ENCODE measurements around the gene STK39. TPM values are rescaled to one million over a fixed set of nuclear protein-coding genes. Genes with fewer than 3 reads are reported as not detected.

STK39 gene
- total and polyA plus RNA-seq, 9 of the 15 experiments (the other 6 are each of a cell fraction or from before 2014, with no cell fraction given): 0.19 to 0.76 (median 0.51) TPM

- in situ Hi-C loops (cut with MboI): no loop called here
- FAIRE-seq (no peak), DNase-seq (ENCODE audit: extremely low read depth in 1 of 4, low spot score in 3 of 4) (no peak), ATAC-seq (no peak)
- ChIA-PET CTCF (ENCODE audit: low intra/inter-chr PET ratio) (no interaction called here), POLR2A (interaction anchor here (1.5 kb wide), 1 partner anchor 13 kb away, joined by 4 read pairs; no protein-coding TSS in a partner anchor)
- no peak for TF ChIP-seq ZNF277 (CRISPR knock-in tag; IDR thresholded peaks at IDR 0.05; ENCODE audit: borderline replicate concordance)
- TF ChIP-seq POLR3A (IDR thresholded peaks at IDR 0.05; ENCODE audit: borderline replicate concordance, extremely low read depth, insufficient read depth, insufficient read length): no peak
- TF ChIP-seq TGIF2 (CRISPR knock-in tag; IDR thresholded peaks at IDR 0.05): no peak
- TF ChIP-seq SP1 (CRISPR knock-in tag; IDR thresholded peaks at IDR 0.05): no peak
- TF ChIP-seq MYBL2 (IDR thresholded peaks at IDR 0.05; ENCODE audit: low read depth): no peak
- no peak for TF ChIP-seq MYBL2 (CRISPR knock-in tag; IDR thresholded peaks at IDR 0.05; ENCODE audit: borderline replicate concordance)
- TF ChIP-seq CBX8 (IDR thresholded peaks at IDR 0.05; ENCODE audit: borderline replicate concordance, extremely low read depth, low read depth, low read length, poor library complexity, severe bottlenecking): no peak
- TF ChIP-seq NEUROD1 (IDR thresholded peaks at IDR 0.05; ENCODE audit: borderline replicate concordance, low read depth, low read length, partially characterized antibody): no peak
- TF ChIP-seq ZBTB2 (IDR thresholded peaks at IDR 0.05): no peak
- no peak for TF ChIP-seq PCBP2 (IDR thresholded peaks at IDR 0.05; ENCODE audit: low read depth, low read length, poor library complexity, severe bottlenecking)
- TF ChIP-seq HINFP (tag; conservative IDR thresholded peaks at IDR 0.05; ENCODE audit: low read depth): no peak
- TF ChIP-seq XRCC5 (IDR thresholded peaks at IDR 0.05; ENCODE audit: low read depth, low read length): no peak
- TF ChIP-seq HNRNPUL1 (IDR thresholded peaks at IDR 0.05; ENCODE audit: low read length): no peak
- no peaks in the 10 kb centered on the region for H3K79me2 ChIP-seq (ENCODE audit: control insufficient read depth, insufficient read depth, low read length)
- no peaks in the 10 kb centered on the region for H4K20me1 ChIP-seq (replicated peaks; ENCODE audit: control insufficient read depth, insufficient read depth, low read length)
- H2AFZ ChIP-seq (ENCODE audit: low read depth, low read length): no peak overlapping the region
- no peak overlapping the region for H3K27ac ChIP-seq (ENCODE audit: extremely low read depth, low read depth, low read length)
- no peaks in the 10 kb centered on the region for H3K9me1 ChIP-seq (ENCODE audit: control insufficient read depth, insufficient read depth, low read length)
- no peaks in the 10 kb centered on the region for H3K4me1 ChIP-seq (replicated peaks in 1 of 2; ENCODE audit: control insufficient read depth in 2 of 2, insufficient read depth in 2 of 2, low read length in 2 of 2)
- H3K4me3 ChIP-seq: no peak overlapping the region
- no TSS peak for BruUV-seq (replicated peaks)
- H3K27me3 ChIP-seq (ENCODE audit: control insufficient read depth in 2 of 2, insufficient read depth in 2 of 2, low read length in 2 of 2): peaks cover 5 to 7% of the 10 kb centered on the region in 2 experiments; a peak in 4 of 5 replicates
- H3K4me2 ChIP-seq (ENCODE audit: insufficient read depth, low read length): no peak overlapping the region
- H3K36me3 ChIP-seq (ENCODE audit: control insufficient read depth, insufficient read depth, low read length): no peaks in the 10 kb centered on the region
- intact Hi-C loops (cut with micrococcal nuclease): no loop called here
- WGBS (ENCODE audit: insufficient coverage, low coverage, missing lambda C conversion rate): 0% methylated on average over 4 of the region's 4 CpGs
- H3K9ac ChIP-seq (ENCODE audit: insufficient read depth in 1 of 2, low read depth in 2 of 2, low read length in 2 of 2): no peak overlapping the region
- H3K9me3 ChIP-seq (replicated peaks; ENCODE audit: control insufficient read depth, insufficient read depth, low read depth, low read length): no peaks in the 10 kb centered on the region
Measured at GRCh38 chr2:168052773-168053172, 194.6 kb downstream of the STK39 start.

All from K562 (cell line).